WTC11 (cell line): ENCODE measurements around the gene KCNIP3. TPM values are rescaled to one million over a fixed set of nuclear protein-coding genes. Genes with fewer than 3 reads are reported as not detected.
"Not testable (repeated sequence)": the region's sequence is repeated elsewhere in the genome, so short reads cannot be mapped to it uniquely, and the experiment has no call there.

Source experiments
- ATAC-seq: fragments of 200-7000 bp; cut with Tn5 transposase; 2 replicates; pipeline ENCODE4 v1.10.0; 2021; ENCODE audit warnings: mild to moderate bottlenecking, moderate library complexity
- CTCF ChIA-PET: fragments of 300-600 bp; sonication (Branson Sonifier 250); formaldehyde crosslinking; loops from one replicate; lab custom pipeline; 2021; ENCODE audit warnings: antibody characterized with exemption; lab: Charles Lee
- POLR2A ChIA-PET: fragments of 350-600 bp; sonication (Branson Sonifier 250); formaldehyde crosslinking; loops from one replicate; lab custom pipeline; 2021; ENCODE audit warnings: antibody characterized with exemption; lab: Charles Lee
- DNase-seq: peaks from one replicate; pipeline ENCODE4 v3.0.0; 2021; ENCODE audit warnings: low spot score
- H3K27ac Mint-ChIP-seq: 2 replicates; pipeline ENCODE4 v1.8.0; 2021; ENCODE audit warnings: mixed read lengths
- H3K27me3 Mint-ChIP-seq: 2 replicates; pipeline ENCODE4 v1.8.0; 2021; ENCODE audit warnings: low read depth, mild to moderate bottlenecking, moderate library complexity, mixed read lengths
- H3K36me3 Mint-ChIP-seq: 2 replicates; pipeline ENCODE4 v1.8.0; 2021; ENCODE audit warnings: mixed read lengths
- H3K4me1 Mint-ChIP-seq: 2 replicates; pipeline ENCODE4 v1.8.0; 2022; ENCODE audit warnings: mixed read lengths
- H3K4me3 Mint-ChIP-seq: 2 replicates; pipeline ENCODE4 v1.8.0; 2021; ENCODE audit warnings: mild to moderate bottlenecking, moderate library complexity, mixed read lengths
- H3K9me3 Mint-ChIP-seq: 2 replicates; pipeline ENCODE4 v1.8.0; 2021; ENCODE audit warnings: mixed read lengths
- EMX1 ChIP-seq: fragments of 250-450 bp; sonication (Bioruptor Pico); IDR thresholded peaks from 2 replicates; pipeline ENCODE4 v1.8.0; 2021; ENCODE audit warnings: mild to moderate bottlenecking
- ESRRA ChIP-seq: sonication (generic); formaldehyde crosslinking; IDR thresholded peaks from 2 replicates; pipeline ENCODE4 v1.8.1; 2022; ENCODE audit warnings: mild to moderate bottlenecking, missing genetic modification reagents, borderline replicate concordance
- GRHL2 ChIP-seq: fragments of 250-450 bp; sonication (Bioruptor Pico); IDR thresholded peaks from 2 replicates; pipeline ENCODE4 v1.8.0; 2022; ENCODE audit warnings: mild to moderate bottlenecking, moderate library complexity; ENCODE audit not compliant: insufficient replicate concordance, severe bottlenecking
- JUN ChIP-seq: sonication (generic); formaldehyde crosslinking; IDR thresholded peaks from 2 replicates; pipeline ENCODE4 v1.8.0; 2023; ENCODE audit warnings: mild to moderate bottlenecking, missing genetic modification reagents
- KAT7 ChIP-seq: sonication (generic); formaldehyde crosslinking; IDR thresholded peaks from 2 replicates; pipeline ENCODE4 v1.8.1; 2023; ENCODE audit warnings: missing genetic modification reagents, mild to moderate bottlenecking, borderline replicate concordance
- MYBL2 ChIP-seq: sonication (generic); formaldehyde crosslinking; IDR thresholded peaks from 2 replicates; pipeline ENCODE4 v1.8.1; 2023; ENCODE audit warnings: mild to moderate bottlenecking, moderate library complexity, missing genetic modification reagents
- NFATC4 ChIP-seq: fragments of 250-450 bp; sonication (Bioruptor Pico); IDR thresholded peaks from 2 replicates; pipeline ENCODE4 v1.9.0; 2021; ENCODE audit warnings: mild to moderate bottlenecking
- NR1H2 ChIP-seq: sonication (generic); formaldehyde crosslinking; IDR thresholded peaks from 2 replicates; pipeline ENCODE4 v1.9.0; 2021; ENCODE audit warnings: mild to moderate bottlenecking, moderate library complexity, missing genetic modification reagents
- OVOL2 ChIP-seq: fragments of 250-450 bp; sonication (Bioruptor Pico); IDR thresholded peaks from 2 replicates; pipeline ENCODE4 v1.9.0; 2021; ENCODE audit warnings: mild to moderate bottlenecking, borderline replicate concordance
- RORB ChIP-seq: fragments of 250-450 bp; sonication (Bioruptor Pico); IDR thresholded peaks from 2 replicates; pipeline ENCODE4 v1.9.0; 2021; ENCODE audit warnings: mild to moderate bottlenecking
- SMAD3 ChIP-seq: sonication (generic); formaldehyde crosslinking; IDR thresholded peaks from 2 replicates; pipeline ENCODE4 v1.8.0; 2022; ENCODE audit warnings: missing genetic modification reagents, mild to moderate bottlenecking, borderline replicate concordance
- SMAD4 ChIP-seq: sonication (generic); formaldehyde crosslinking; IDR thresholded peaks from 2 replicates; pipeline ENCODE4 v1.8.0; 2022; ENCODE audit warnings: mild to moderate bottlenecking, missing genetic modification reagents
- TCF7 ChIP-seq: sonication (generic); formaldehyde crosslinking; IDR thresholded peaks from 2 replicates; pipeline ENCODE4 v1.8.0; 2022; ENCODE audit warnings: mild to moderate bottlenecking, low read depth, missing genetic modification reagents, moderate library complexity
- total RNA-seq: library from RNA; stranded (reverse); gene quantifications from 3 replicates; pipeline ENCODE4 v1.2.3, GENCODE V29; 2021
- TF ChIP-seq, protein P1 (sequence below): sonication (generic); formaldehyde crosslinking; conservative IDR thresholded peaks from 2 replicates; pipeline ENCODE4 v1.8.1; 2023; ENCODE audit warnings: mild to moderate bottlenecking, low read depth, missing genetic modification reagents, moderate library complexity
- TF ChIP-seq, protein P2 (sequence below): fragments of 200-600 bp; IDR thresholded peaks from 2 replicates; pipeline ENCODE4 v1.8.0; 2022; ENCODE audit warnings: antibody characterized with exemption

The KCNIP3 gene
- total RNA-seq, 1 experiment from 2014 or later, result 2.1 TPM

DNA sequence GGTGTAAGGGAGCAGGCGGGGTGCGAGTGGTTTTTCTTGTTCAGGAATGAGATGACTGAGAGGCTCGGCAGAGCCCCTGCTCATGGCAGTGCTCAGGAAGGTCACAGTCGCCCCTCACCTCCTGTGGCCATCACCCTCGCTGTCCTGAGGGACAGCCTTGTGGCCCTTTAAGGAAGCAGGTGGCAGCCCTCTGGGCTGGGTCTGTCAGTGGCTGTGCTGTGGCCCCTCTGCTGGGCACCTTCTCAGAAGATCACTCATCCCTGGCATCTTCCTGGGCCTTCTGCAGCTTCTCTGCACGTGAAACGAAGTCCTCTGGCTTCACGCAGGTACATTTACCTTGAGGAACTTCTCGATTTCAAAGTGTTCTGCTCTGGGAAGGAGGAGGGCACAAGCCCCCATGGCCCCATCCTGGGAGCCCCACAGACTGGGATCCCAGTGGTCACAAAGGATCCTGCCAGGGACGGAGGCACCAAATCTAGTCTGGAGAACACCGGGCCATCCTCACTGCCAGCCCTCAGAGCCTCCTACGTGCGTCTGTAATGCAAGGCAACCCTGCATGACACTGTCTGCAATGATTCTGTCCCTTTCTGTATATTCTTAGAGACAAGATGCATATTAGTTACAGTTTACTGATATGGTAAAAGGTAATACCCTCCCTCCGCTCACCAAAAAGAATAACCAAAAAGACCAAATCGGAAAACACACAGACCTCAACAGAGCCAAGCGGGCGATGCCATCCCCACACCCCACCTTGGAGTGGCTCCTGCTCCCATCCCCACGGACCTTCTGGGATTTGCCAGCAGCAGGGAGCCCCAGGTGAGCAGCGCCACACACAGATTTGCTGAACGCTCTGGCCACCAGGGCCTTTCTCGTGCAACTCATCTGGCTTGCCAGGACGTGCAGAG lies 79.4 kb downstream of the KCNIP3 start:
- Mint-ChIP-seq H3K27ac (no peak overlapping the region), H3K27me3 (no peaks in the 10 kb centered on the region), H3K9me3 (no peaks in the 10 kb centered on the region), H3K4me3 (no peak overlapping the region), H3K4me1 (peaks cover 11% of the 10 kb centered on the region), H3K36me3 (no peaks in the 10 kb centered on the region)
- TF ChIP-seq ESRRA (CRISPR knock-in tag) (no peak), GRHL2 (CRISPR knock-in tag) (no peak), JUN (CRISPR knock-in tag) (no peak), EMX1 (CRISPR knock-in tag) (no peak), OVOL2 (CRISPR knock-in tag) (no peak), KAT7 (CRISPR knock-in tag) (no peak), RORB (CRISPR knock-in tag) (no peak), NFATC4 (CRISPR knock-in tag) (no peak), NR1H2 (CRISPR knock-in tag) (no peak)
- TF ChIP-seq, protein P1, sequence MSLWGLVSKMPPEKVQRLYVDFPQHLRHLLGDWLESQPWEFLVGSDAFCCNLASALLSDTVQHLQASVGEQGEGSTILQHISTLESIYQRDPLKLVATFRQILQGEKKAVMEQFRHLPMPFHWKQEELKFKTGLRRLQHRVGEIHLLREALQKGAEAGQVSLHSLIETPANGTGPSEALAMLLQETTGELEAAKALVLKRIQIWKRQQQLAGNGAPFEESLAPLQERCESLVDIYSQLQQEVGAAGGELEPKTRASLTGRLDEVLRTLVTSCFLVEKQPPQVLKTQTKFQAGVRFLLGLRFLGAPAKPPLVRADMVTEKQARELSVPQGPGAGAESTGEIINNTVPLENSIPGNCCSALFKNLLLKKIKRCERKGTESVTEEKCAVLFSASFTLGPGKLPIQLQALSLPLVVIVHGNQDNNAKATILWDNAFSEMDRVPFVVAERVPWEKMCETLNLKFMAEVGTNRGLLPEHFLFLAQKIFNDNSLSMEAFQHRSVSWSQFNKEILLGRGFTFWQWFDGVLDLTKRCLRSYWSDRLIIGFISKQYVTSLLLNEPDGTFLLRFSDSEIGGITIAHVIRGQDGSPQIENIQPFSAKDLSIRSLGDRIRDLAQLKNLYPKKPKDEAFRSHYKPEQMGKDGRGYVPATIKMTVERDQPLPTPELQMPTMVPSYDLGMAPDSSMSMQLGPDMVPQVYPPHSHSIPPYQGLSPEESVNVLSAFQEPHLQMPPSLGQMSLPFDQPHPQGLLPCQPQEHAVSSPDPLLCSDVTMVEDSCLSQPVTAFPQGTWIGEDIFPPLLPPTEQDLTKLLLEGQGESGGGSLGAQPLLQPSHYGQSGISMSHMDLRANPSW (CRISPR knock-in tag), result no peak
- DNase-seq (no peak), ATAC-seq (no peak)
- CTCF ChIA-PET, result interaction anchor here (0.8 to 5.0 kb wide), 5 partner anchors 12 to 88 kb away, joined by 3 to 88 read pairs (median 10); no protein-coding TSS in a partner anchor
- POLR2A ChIA-PET, result no interaction called here

DNA sequence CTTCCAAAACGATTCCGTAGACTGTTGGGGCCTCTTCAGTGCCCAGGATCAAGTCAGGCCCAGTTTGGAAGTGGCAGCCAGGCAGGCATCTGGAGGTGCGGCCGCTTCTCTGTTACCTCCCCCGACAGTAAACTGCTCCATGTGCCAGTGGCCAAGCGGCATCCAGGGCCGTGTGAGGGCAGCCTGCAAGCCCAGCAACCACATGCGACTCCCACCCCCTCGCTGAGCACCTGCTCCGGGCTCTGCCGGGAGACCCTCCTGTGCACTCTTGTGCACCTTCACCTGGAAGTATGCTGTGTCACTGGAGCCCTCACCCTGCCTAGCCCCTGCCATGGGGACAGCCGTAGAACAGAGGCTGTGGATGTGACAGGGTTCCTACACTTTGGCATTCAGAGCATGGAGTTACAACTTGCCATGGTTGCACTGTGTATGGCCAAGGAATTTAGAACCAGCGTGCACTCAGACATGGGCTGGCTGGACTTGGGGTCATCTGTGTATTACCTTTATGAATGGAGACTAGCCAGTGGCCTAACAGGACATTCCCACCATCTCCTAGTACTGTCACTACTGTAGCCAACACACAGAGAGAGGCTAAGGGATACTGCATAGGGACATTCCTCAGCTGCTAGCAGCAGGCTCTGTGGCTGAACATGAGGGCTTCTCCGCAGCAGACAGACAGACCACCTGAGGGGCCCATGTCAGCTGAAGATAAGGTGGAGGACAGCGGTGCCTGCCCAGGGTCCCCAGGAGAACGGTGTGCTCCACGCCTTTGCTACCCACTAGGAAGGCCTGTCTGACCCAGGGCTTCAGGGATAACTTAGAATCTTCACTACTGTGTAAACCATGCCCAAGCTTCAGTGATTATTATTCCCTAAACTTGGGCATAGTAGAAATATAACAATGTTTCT lies 80.3 kb downstream of the KCNIP3 start:
- H3K36me3 Mint-ChIP-seq, result no peaks in the 10 kb centered on the region
- TF ChIP-seq SMAD4 (CRISPR knock-in tag) (no peak), TCF7 (no peak), NFATC4 (CRISPR knock-in tag) (no peak), SMAD3 (no peak), MYBL2 (CRISPR knock-in tag) (no peak)
- ChIA-PET CTCF (interaction anchor here (5.0 kb wide), 1 partner anchor 11 kb away, joined by 88 read pairs; no protein-coding TSS in a partner anchor), POLR2A (no interaction called here)
- H3K4me1 Mint-ChIP-seq, result peaks cover 11% of the 10 kb centered on the region
- no peak for ATAC-seq
- H3K27ac Mint-ChIP-seq, result no peak overlapping the region
- no peak overlapping the region for H3K4me3 Mint-ChIP-seq
- H3K9me3 Mint-ChIP-seq, result no peaks in the 10 kb centered on the region
- no peaks in the 10 kb centered on the region for H3K27me3 Mint-ChIP-seq
- no peak for DNase-seq

DNA sequence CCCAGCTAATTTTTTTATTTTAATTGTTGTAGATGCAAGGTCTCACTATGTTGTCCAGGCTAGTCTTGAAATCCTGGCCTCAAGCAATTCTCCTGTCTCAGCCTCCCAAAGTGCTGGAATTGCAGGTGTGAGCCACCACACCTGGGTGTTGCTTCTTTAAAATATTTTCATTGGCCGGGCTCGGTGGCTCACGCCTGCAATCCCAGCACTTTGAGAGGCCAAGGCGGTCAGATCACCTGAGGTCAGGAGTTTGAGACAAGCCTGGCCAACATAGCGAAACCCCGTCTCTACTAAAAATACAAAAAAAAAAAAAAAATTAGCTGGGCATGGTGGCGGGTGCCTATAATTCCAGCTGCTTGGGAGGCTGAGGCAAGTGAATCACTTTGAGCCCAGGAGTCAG lies 81.1 kb downstream of the KCNIP3 start:
- H3K36me3 Mint-ChIP-seq, H3K27ac Mint-ChIP-seq, H3K27me3 Mint-ChIP-seq, DNase-seq, H3K9me3 Mint-ChIP-seq, H3K4me3 Mint-ChIP-seq, POLR2A ChIA-PET, ATAC-seq: not testable (repeated sequence)
- peaks cover 11% of the 10 kb centered on the region for H3K4me1 Mint-ChIP-seq
- CTCF ChIA-PET, result interaction anchor here (1.6 to 5.0 kb wide), 4 partner anchors 10 to 147 kb away, joined by 3 to 88 read pairs (median 11); no protein-coding TSS in a partner anchor

DNA sequence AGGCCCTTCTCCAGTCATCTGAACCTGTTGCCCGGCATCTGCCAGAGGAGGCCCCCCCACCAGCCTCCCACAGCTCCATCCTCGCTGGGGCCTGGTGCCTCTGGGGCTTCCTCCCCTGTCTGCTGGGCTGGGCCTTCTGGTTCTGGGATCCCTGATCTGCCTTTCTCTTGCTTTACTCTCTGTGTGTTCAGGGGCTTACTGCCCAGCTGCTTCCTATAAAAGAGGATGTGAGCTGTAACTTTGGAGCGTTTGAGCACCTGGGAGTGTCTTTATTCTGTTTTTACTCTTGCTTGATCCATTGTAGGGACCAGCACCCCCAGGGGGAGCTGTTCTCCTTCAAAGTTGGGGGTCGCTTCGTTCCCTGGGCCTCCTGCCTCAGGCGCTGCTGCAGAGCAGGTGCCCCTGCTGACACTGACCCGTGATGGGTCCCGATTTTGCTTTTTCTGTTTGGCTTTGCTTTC lies 82.3 kb downstream of the KCNIP3 start:
- TF ChIP-seq TCF7 (no peak), KAT7 (CRISPR knock-in tag) (no peak)
- TF ChIP-seq, protein P2, sequence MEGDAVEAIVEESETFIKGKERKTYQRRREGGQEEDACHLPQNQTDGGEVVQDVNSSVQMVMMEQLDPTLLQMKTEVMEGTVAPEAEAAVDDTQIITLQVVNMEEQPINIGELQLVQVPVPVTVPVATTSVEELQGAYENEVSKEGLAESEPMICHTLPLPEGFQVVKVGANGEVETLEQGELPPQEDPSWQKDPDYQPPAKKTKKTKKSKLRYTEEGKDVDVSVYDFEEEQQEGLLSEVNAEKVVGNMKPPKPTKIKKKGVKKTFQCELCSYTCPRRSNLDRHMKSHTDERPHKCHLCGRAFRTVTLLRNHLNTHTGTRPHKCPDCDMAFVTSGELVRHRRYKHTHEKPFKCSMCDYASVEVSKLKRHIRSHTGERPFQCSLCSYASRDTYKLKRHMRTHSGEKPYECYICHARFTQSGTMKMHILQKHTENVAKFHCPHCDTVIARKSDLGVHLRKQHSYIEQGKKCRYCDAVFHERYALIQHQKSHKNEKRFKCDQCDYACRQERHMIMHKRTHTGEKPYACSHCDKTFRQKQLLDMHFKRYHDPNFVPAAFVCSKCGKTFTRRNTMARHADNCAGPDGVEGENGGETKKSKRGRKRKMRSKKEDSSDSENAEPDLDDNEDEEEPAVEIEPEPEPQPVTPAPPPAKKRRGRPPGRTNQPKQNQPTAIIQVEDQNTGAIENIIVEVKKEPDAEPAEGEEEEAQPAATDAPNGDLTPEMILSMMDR, result 0 out of 2 replicates have a peak, but pooled peaks have one; percentile 33
- CTCF ChIA-PET, result interaction anchor here (0.5 to 5.0 kb wide), 17 partner anchors 9 to 643 kb away, joined by 3 to 88 read pairs (median 4); partner anchors contain the start of gene FAHD2A
- Mint-ChIP-seq H3K4me3 (no peak overlapping the region), H3K4me1 (peaks cover 11% of the 10 kb centered on the region), H3K27me3 (no peaks in the 10 kb centered on the region), H3K27ac (no peak overlapping the region), H3K36me3 (no peaks in the 10 kb centered on the region), H3K9me3 (no peaks in the 10 kb centered on the region)
- ATAC-seq (peak; percentile 84), DNase-seq (peak; percentile 66)
- POLR2A ChIA-PET, result no interaction called here
